GM23338 (cell line): ENCODE results near the gene ST6GALNAC3. TPM values are rescaled to one million over a fixed set of nuclear protein-coding genes. Genes with fewer than 3 reads are reported as not detected.

Source experiments
- ATAC-seq: fragments of 200-7000 bp; cut with Tn5 transposase; 3 replicates; pipeline ENCODE4 v1.9.1; 2020
- DNase-seq: peaks from one replicate; pipeline ENCODE4 v3.0.0-alpha.2; 2015; ENCODE audit warnings: low spot score
- H2AFZ ChIP-seq: fragments of 200-600 bp; sonication (generic); 2 replicates; pipeline ENCODE4 v1.8.0; 2016; ENCODE audit warnings: antibody characterized with exemption, mild to moderate bottlenecking, moderate library complexity
- H3F3A ChIP-seq: fragments of 200-600 bp; sonication (generic); replicated peaks from 2 replicates; pipeline ENCODE4 v1.8.0; 2017; ENCODE audit warnings: antibody characterized with exemption, mixed run types, low read depth
- H3K27ac ChIP-seq: fragments of 200-600 bp; sonication (generic); 2 replicates; pipeline ENCODE4 v1.6.1; 2016; ENCODE audit warnings: low read depth
- H3K27me3 ChIP-seq: fragments of 200-600 bp; sonication (generic); 2 replicates; pipeline ENCODE4 v1.8.0; 2016; ENCODE audit warnings: mild to moderate bottlenecking, mixed run types, moderate library complexity; ENCODE audit not compliant: insufficient read depth
- H3K36me3 ChIP-seq: fragments of 200-600 bp; sonication (generic); 2 replicates; pipeline ENCODE4 v1.8.0; 2016; ENCODE audit warnings: mild to moderate bottlenecking; ENCODE audit not compliant: insufficient read depth
- H3K4me1 ChIP-seq: fragments of 200-600 bp; sonication (generic); 2 replicates; pipeline ENCODE4 v1.8.0; 2016; ENCODE audit warnings: mild to moderate bottlenecking, moderate library complexity; ENCODE audit not compliant: insufficient read depth
- H3K4me2 ChIP-seq: fragments of 200-600 bp; sonication (generic); 2 replicates; pipeline ENCODE4 v1.7.1; 2017; ENCODE audit warnings: mixed run types
- H3K4me3 ChIP-seq: fragments of 200-600 bp; sonication (generic); 2 replicates; pipeline ENCODE4 v1.6.1; 2016; ENCODE audit warnings: mixed run types
- H3K79me2 ChIP-seq: fragments of 200-600 bp; sonication (generic); replicated peaks from 2 replicates; pipeline ENCODE4 v1.8.0; 2017; ENCODE audit warnings: mild to moderate bottlenecking; ENCODE audit not compliant: insufficient read depth
- H3K9me2 ChIP-seq: fragments of 200-600 bp; sonication (generic); 2 replicates; pipeline ENCODE4 v1.8.0; 2017; ENCODE audit not compliant: insufficient read depth
- H4K20me1 ChIP-seq: fragments of 200-600 bp; sonication (generic); replicated peaks from 2 replicates; pipeline ENCODE4 v1.8.0; 2017; ENCODE audit warnings: mild to moderate bottlenecking; ENCODE audit not compliant: insufficient read depth
- H3K27ac Mint-ChIP-seq: 2 replicates; pipeline ENCODE4 v1.8.0; 2020; ENCODE audit warnings: inconsistent platforms, mild to moderate bottlenecking, moderate library complexity, mixed read lengths
- H3K27me3 Mint-ChIP-seq: 3 replicates; pipeline ENCODE4 v1.8.0; 2022; ENCODE audit warnings: low read depth, mild to moderate bottlenecking, moderate library complexity, mixed read lengths, inconsistent platforms; ENCODE audit not compliant: insufficient read depth, poor library complexity
- H3K36me3 Mint-ChIP-seq: 3 replicates; pipeline ENCODE4 v1.8.0; 2021; ENCODE audit warnings: low read depth, mild to moderate bottlenecking, inconsistent platforms, moderate library complexity, mixed read lengths
- H3K4me1 Mint-ChIP-seq: 3 replicates; pipeline ENCODE4 v1.8.0; 2020; ENCODE audit warnings: mild to moderate bottlenecking, inconsistent platforms, mixed read lengths
- H3K4me3 Mint-ChIP-seq: 3 replicates; pipeline ENCODE4 v1.8.0; 2021; ENCODE audit warnings: moderate library complexity, mild to moderate bottlenecking, inconsistent platforms, mixed read lengths
- H3K9me3 Mint-ChIP-seq: 3 replicates; pipeline ENCODE4 v1.8.0; 2020; ENCODE audit warnings: moderate library complexity, mild to moderate bottlenecking, inconsistent platforms, mixed read lengths
- CREB1 ChIP-seq: fragments of 250-450 bp; sonication (Bioruptor Pico); IDR thresholded peaks from 2 replicates; pipeline ENCODE4 v1.5.0; 2020; ENCODE audit warnings: low read depth, mild to moderate bottlenecking, moderate library complexity
- CTCF ChIP-seq, 2 experiments: fragments of 200-600 bp in 1 of 2; sonication (generic) in 1 of 2; conservative IDR thresholded peaks; 2 replicates each; pipeline versions ENCODE4 v1.5.1 to v1.6.1; 2016 to 2017; ENCODE audit warnings: antibody characterized with exemption in 2 of 2, low read depth in 2 of 2, mild to moderate bottlenecking in 2 of 2, moderate library complexity in 1 of 2
- EZH2phosphoT487 ChIP-seq: fragments of 200-600 bp; sonication (generic); IDR thresholded peaks from one replicate; pipeline ENCODE4 v1.8.1; 2018; ENCODE audit warnings: antibody characterized with exemption; ENCODE audit not compliant: unreplicated experiment
- JUNB ChIP-seq: IDR thresholded peaks from one replicate; pipeline ENCODE4 v1.6.1; 2016; ENCODE audit warnings: antibody characterized with exemption; ENCODE audit not compliant: unreplicated experiment
- NANOG ChIP-seq: IDR thresholded peaks from 2 replicates; pipeline ENCODE4 v1.6.1; 2016; ENCODE audit warnings: antibody characterized with exemption, borderline replicate concordance
- POLR2AphosphoS5 ChIP-seq: IDR thresholded peaks from 2 replicates; pipeline ENCODE4 v1.6.1; 2016; ENCODE audit warnings: antibody characterized with exemption, low read depth
- REST ChIP-seq: IDR thresholded peaks from one replicate; pipeline ENCODE4 v1.6.1; 2018; ENCODE audit warnings: antibody characterized with exemption; ENCODE audit not compliant: unreplicated experiment
- STAT1 ChIP-seq: IDR thresholded peaks from one replicate; pipeline ENCODE4 v1.6.1; 2016; ENCODE audit warnings: antibody characterized with exemption; ENCODE audit not compliant: unreplicated experiment
- ZNF331 ChIP-seq: fragments of 250-450 bp; sonication (Bioruptor Pico); IDR thresholded peaks from 2 replicates; pipeline ENCODE4 v1.5.0; 2020; ENCODE audit warnings: low read depth, mild to moderate bottlenecking, moderate library complexity
- polyA plus RNA-seq: library from polyadenylated mRNA; unstranded; fragments of >200 nt; fragmentation: Nextera tagmentation; extraction: Ambion mirVana; gene quantifications from 2 replicates; pipeline ENCODE4 v1.2.1, GENCODE V29; 2016
- total RNA-seq: library from RNA; depleted of rRNA; stranded (reverse); fragments of >200 nt; shearing (Covaris generic); gene quantifications from 2 replicates; pipeline ENCODE4 v1.2.3, GENCODE V29; 2014
- TF ChIP-seq, protein P1 (sequence below): IDR thresholded peaks from 2 replicates; pipeline ENCODE4 v1.6.1; 2016; ENCODE audit warnings: antibody characterized with exemption

The ST6GALNAC3 gene
- total and polyA plus RNA-seq, 2 experiments from 2014 or later = 4.7 to 11.6 TPM

DNA sequence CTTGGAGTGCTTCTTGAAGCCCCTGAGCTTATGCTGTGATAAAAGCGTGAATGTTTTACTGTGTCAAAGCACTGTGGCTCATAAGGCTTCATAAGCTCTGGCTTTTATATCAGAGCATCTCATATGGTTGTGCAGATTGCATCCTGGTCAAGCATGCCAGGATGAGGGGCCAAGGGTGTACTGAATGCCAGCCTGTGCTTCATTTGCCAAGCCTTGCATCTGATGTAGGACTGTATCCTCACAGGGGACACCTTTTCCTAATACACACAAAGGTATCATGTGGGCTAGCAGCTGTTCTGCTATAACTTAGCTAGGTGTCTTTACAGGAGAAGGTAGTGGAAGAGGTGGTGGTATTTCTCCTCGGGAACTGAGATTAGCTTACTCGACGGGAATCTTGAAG, 134.7 kb downstream of the ST6GALNAC3 start:
- Mint-ChIP-seq H3K4me3 (no peak overlapping the region), H3K4me1 (no peaks in the 10 kb centered on the region), H3K36me3 (peaks cover 5% of the 10 kb centered on the region; the same call in 2 of the 3 replicates), H3K27me3 (peaks cover 4% of the 10 kb centered on the region), H3K27ac (no peak overlapping the region), H3K9me3 (peaks cover 4% of the 10 kb centered on the region)
- Histone ChIP-seq H3K79me2 (no peaks in the 10 kb centered on the region), H2AFZ (no peak overlapping the region), H3K27me3 (no peaks in the 10 kb centered on the region), H3K36me3 (no peaks in the 10 kb centered on the region), H3K9me2 (peaks cover 17% of the 10 kb centered on the region; the same call in 1 of the 2 replicates), H3F3A (no peaks in the 10 kb centered on the region), H3K27ac (no peak overlapping the region), H3K4me3 (no peak overlapping the region), H3K4me2 (no peak overlapping the region), H4K20me1 (no peaks in the 10 kb centered on the region; the same call in 1 of the 2 replicates), H3K4me1 (peaks cover 3% of the 10 kb centered on the region; the same call in 1 of the 2 replicates)
- ATAC-seq = no peak
- TF ChIP-seq EZH2phosphoT487 (no peak), CREB1 (CRISPR knock-in tag) (no peak), STAT1 (no peak), POLR2AphosphoS5 (no peak), ZNF331 (CRISPR knock-in tag) (no peak), CTCF (conservative IDR thresholded peaks at IDR 0.05; ENCODE audit: low read depth in 2 of 2) (no peak)
- TF ChIP-seq, protein P1, sequence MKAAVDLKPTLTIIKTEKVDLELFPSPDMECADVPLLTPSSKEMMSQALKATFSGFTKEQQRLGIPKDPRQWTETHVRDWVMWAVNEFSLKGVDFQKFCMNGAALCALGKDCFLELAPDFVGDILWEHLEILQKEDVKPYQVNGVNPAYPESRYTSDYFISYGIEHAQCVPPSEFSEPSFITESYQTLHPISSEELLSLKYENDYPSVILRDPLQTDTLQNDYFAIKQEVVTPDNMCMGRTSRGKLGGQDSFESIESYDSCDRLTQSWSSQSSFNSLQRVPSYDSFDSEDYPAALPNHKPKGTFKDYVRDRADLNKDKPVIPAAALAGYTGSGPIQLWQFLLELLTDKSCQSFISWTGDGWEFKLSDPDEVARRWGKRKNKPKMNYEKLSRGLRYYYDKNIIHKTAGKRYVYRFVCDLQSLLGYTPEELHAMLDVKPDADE = no peak
- DNase-seq = no peak

GRCh38 chr1:76209648-76210047, 135.1 kb downstream of the ST6GALNAC3 start:
- no peak overlapping the region for H3K27ac Mint-ChIP-seq
- Histone ChIP-seq H2AFZ (no peak overlapping the region), H3K27ac (no peak overlapping the region), H3K4me2 (no peak overlapping the region), H3K27me3 (no peaks in the 10 kb centered on the region), H3K4me3 (no peak overlapping the region), H3K4me1 (peaks cover 3% of the 10 kb centered on the region; the same call in 1 of the 2 replicates), H3K36me3 (no peaks in the 10 kb centered on the region), H4K20me1 (no peaks in the 10 kb centered on the region; the same call in 1 of the 2 replicates), H3F3A (no peaks in the 10 kb centered on the region), H3K79me2 (no peaks in the 10 kb centered on the region), H3K9me2 (peaks cover 17% of the 10 kb centered on the region; the same call in 1 of the 2 replicates)
- H3K4me1 Mint-ChIP-seq = no peaks in the 10 kb centered on the region
- ATAC-seq (no peak), DNase-seq (no peak)
- no peak overlapping the region for H3K4me3 Mint-ChIP-seq
- H3K36me3 Mint-ChIP-seq = peaks cover 5% of the 10 kb centered on the region; the same call in 2 of the 3 replicates
- H3K27me3 Mint-ChIP-seq = peaks cover 4% of the 10 kb centered on the region
- peaks cover 4% of the 10 kb centered on the region; the same call in 2 of the 3 replicates for H3K9me3 Mint-ChIP-seq
- TF ChIP-seq CTCF (conservative IDR thresholded peaks at IDR 0.05; ENCODE audit: low read depth in 2 of 2) = no peak
- TF ChIP-seq NANOG = no peak
- TF ChIP-seq JUNB = no peak
- TF ChIP-seq REST = no peak
- TF ChIP-seq CREB1 (CRISPR knock-in tag) = no peak
- no peak for TF ChIP-seq EZH2phosphoT487
